ENCODE measurements around the gene CTAG1A. TPM values are rescaled to one million over a fixed set of nuclear protein-coding genes. Genes with fewer than 3 reads are reported as not detected.

Gene CTAG1A
- total RNA-seq, 6 experiments from 2014 or later = not detected

DNA sequence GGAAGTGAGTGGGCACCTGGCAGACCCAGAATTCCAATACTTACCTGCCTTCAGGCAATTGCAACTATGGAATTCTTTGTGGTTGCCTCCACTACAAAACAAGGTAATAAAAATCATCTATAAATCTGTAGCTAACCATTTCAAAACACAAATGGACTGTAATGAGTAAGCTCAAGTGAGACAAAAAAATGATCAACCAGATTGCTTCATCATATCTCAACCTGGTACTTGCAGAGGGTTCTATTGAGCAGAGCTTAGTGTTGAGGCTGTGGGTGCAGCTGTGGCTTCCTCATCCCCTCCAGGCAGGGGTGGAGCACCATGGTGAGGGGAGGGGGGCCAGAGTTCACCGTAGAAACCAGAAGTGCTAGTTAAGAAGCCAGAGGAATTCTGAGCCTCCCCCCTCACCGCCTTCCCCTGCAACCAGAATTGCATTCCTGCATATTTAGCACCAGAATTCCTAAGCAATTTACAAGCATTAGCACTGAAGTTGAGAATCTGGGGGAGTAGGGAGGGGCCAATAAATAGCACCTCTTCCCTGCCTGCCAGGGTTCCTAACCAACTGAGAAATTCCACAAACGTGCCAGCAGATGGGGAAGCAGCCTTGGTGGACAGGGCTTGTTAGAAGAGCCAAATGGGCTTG lies 11.5 kb downstream of the CTAG1A start:
- peak; percentile 32 for DNase-seq
- Mint-ChIP-seq H3K36me3 (ENCODE audit: low read depth) (no peaks in the 10 kb centered on the region), H3K4me3 (no peak overlapping the region), H3K27me3 (ENCODE audit: insufficient read depth) (peaks cover 28% of the 10 kb centered on the region), H3K4me1 (ENCODE audit: low read depth) (peaks cover 32% of the 10 kb centered on the region), H3K27ac (no peak overlapping the region), H3K9me3 (no peaks in the 10 kb centered on the region)
- TF ChIP-seq, protein P1, sequence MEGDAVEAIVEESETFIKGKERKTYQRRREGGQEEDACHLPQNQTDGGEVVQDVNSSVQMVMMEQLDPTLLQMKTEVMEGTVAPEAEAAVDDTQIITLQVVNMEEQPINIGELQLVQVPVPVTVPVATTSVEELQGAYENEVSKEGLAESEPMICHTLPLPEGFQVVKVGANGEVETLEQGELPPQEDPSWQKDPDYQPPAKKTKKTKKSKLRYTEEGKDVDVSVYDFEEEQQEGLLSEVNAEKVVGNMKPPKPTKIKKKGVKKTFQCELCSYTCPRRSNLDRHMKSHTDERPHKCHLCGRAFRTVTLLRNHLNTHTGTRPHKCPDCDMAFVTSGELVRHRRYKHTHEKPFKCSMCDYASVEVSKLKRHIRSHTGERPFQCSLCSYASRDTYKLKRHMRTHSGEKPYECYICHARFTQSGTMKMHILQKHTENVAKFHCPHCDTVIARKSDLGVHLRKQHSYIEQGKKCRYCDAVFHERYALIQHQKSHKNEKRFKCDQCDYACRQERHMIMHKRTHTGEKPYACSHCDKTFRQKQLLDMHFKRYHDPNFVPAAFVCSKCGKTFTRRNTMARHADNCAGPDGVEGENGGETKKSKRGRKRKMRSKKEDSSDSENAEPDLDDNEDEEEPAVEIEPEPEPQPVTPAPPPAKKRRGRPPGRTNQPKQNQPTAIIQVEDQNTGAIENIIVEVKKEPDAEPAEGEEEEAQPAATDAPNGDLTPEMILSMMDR (IDR thresholded peaks at IDR 0.05) = no peak

DNA sequence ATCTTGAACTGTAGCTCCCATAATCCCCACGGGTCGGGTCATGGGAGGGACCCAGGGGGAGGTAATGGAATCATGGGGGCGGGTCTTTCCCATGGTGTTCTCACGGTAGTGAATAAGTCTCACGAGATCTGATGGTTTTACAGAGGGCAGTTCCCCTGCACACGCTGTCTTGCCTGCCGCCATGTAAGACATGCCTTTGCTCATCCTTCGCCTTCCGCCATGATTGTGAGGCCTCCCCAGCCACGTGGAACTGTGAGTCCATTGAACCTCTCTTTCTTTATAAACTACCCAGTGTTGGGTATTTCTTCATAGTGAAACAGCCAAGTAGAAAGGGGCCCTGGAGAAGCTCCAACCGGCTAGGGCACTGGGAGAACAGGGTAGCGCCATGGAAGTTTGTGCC lies 12.3 kb downstream of the CTAG1A start:
- Mint-ChIP-seq H3K27me3 (ENCODE audit: insufficient read depth) (peaks cover 27% of the 10 kb centered on the region), H3K36me3 (ENCODE audit: low read depth) (no peaks in the 10 kb centered on the region), H3K27ac (no peak overlapping the region), H3K4me3 (no peak overlapping the region), H3K9me3 (no peaks in the 10 kb centered on the region), H3K4me1 (ENCODE audit: low read depth) (peaks cover 32% of the 10 kb centered on the region)
- TF ChIP-seq, protein P1 (IDR thresholded peaks at IDR 0.05) = no peak
- no peak for DNase-seq

DNA sequence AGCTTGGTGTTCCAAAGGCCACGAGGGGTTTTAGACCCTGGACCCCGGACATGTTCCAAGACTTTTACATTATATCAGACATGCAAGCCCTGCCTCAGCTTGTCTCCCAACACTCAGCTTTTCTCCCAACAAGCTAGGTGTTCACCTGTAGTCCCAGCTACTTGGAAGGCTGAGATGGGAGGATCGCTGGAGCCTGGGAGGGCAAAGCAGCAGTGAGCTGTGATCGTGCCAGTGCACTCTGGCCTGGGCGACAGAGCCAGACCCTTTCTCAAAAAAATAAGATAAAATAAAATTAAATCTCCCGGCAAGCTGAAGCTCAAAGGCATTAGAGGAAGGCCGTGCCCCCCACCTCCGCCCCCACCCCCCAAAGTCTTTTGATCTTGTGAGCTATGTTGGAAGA lies 13.7 kb downstream of the CTAG1A start:
- Mint-ChIP-seq H3K4me1 (ENCODE audit: low read depth) (peaks cover 34% of the 10 kb centered on the region), H3K4me3 (no peak overlapping the region), H3K9me3 (no peaks in the 10 kb centered on the region), H3K27ac (no peak overlapping the region), H3K27me3 (ENCODE audit: insufficient read depth) (peaks cover 16% of the 10 kb centered on the region), H3K36me3 (ENCODE audit: low read depth) (no peaks in the 10 kb centered on the region)
- no peak for DNase-seq
- TF ChIP-seq, protein P1 (IDR thresholded peaks at IDR 0.05) = no peak

DNA sequence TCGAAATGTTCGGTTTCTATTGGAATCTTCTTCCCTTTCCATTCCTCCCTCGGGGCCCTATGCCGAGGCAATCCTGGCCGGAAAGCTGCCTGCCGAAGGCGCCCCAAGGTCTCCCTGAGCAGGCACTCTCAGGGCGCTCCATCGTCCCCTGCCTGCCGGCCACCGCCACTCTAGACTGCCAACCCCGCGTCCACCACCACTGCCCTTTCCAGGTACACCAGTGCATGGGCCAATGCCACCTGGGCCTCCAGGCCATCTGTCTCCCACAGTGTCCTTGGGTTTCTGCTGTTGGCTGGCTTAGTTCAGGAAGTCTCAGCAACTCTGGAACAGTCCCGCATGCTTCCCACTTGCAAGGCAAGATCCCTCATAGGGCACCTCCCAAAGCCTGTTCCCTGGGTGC lies 14.6 kb downstream of the CTAG1A start:
- Mint-ChIP-seq H3K4me1 (ENCODE audit: low read depth) (peaks cover 42% of the 10 kb centered on the region), H3K27ac (no peak overlapping the region), H3K9me3 (no peaks in the 10 kb centered on the region), H3K27me3 (ENCODE audit: insufficient read depth) (peaks cover 8% of the 10 kb centered on the region), H3K4me3 (no peak overlapping the region), H3K36me3 (ENCODE audit: low read depth) (no peaks in the 10 kb centered on the region)
- no peak for DNase-seq
- TF ChIP-seq, protein P1 (IDR thresholded peaks at IDR 0.05) = no peak

DNA sequence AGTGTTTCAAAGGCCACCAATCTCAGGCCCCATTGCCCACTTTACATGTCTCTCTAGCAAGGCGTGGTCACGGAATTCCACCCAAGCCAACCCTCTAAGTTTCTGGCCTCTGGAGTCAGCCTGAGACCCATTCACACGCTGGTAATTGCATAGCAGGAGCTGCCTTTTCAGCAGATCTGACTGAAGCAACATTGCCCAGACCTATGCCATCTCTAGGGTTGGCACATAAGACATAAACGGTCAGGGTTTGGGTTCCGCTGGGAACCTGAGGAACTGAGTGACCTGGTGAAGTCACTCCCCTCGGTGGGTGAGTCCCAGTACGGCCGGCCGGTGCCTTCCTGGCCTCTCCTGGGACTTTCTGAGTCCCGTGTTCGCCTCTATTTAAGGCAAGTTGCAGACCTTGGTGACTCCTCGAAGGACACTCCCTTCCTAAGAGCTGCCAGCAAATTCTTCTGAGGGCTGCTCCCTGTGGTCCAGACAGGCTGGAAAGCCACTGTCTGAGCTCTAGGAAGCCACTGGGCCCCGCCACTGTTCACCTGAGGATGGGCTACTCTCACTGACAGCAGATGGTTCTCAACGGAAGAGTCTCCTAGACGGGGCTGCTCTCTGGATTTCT lies 15.9 kb downstream of the CTAG1A start:
- H3K27ac Mint-ChIP-seq = peak overlapping the region; percentile 48
- no peak overlapping the region for H3K4me3 Mint-ChIP-seq
- peaks cover 4% of the 10 kb centered on the region for H3K27me3 Mint-ChIP-seq (ENCODE audit: insufficient read depth)
- peaks cover 42% of the 10 kb centered on the region for H3K4me1 Mint-ChIP-seq (ENCODE audit: low read depth)
- no peaks in the 10 kb centered on the region for H3K36me3 Mint-ChIP-seq (ENCODE audit: low read depth)
- DNase-seq = peak; percentile 16
- no peaks in the 10 kb centered on the region for H3K9me3 Mint-ChIP-seq
- TF ChIP-seq, protein P1 (IDR thresholded peaks at IDR 0.05) = no peak

Measured in HFFc6 (cell line).